Measurements from ENCODE around the gene ZNF575. TPM values are rescaled to one million over a fixed set of nuclear protein-coding genes. Genes with fewer than 3 reads are reported as not detected.

The ZNF575 gene, protein sequence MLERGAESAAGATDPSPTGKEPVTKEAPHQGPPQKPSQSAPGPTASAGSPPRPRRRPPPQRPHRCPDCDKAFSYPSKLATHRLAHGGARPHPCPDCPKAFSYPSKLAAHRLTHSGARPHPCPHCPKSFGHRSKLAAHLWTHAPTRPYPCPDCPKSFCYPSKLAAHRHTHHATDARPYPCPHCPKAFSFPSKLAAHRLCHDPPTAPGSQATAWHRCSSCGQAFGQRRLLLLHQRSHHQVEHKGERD
- total RNA-seq (1 to 10 TPM in 1 of 2 donors, under 1 TPM in 1; 0.65 to 2.3 TPM), polyA plus RNA-seq (under 1 TPM; 0.48 to 0.65 TPM)
- long read RNA-seq, donor 1, partial matches to known transcripts = 0 of 1 reads
- long read RNA-seq, donor 1, other reads (novel, unspliced or antisense) = 0 of 1 reads
- long read RNA-seq, donor 2, partial matches to known transcripts = 47 of 48 reads
- long read RNA-seq, donor 2, other reads (novel, unspliced or antisense) = 0 of 48 reads
- long read RNA-seq, donor 3 = 0 reads
- long read RNA-seq, donor 4, partial matches to known transcripts = 0 of 1 reads
- long read RNA-seq, donor 4, other reads (novel, unspliced or antisense) = 0 of 1 reads
- long read RNA-seq, donor 5, partial matches to known transcripts = 0 of 3 reads
- long read RNA-seq, donor 5, other reads (novel, unspliced or antisense) = 0 of 3 reads

- TF ChIP-seq, protein P1, sequence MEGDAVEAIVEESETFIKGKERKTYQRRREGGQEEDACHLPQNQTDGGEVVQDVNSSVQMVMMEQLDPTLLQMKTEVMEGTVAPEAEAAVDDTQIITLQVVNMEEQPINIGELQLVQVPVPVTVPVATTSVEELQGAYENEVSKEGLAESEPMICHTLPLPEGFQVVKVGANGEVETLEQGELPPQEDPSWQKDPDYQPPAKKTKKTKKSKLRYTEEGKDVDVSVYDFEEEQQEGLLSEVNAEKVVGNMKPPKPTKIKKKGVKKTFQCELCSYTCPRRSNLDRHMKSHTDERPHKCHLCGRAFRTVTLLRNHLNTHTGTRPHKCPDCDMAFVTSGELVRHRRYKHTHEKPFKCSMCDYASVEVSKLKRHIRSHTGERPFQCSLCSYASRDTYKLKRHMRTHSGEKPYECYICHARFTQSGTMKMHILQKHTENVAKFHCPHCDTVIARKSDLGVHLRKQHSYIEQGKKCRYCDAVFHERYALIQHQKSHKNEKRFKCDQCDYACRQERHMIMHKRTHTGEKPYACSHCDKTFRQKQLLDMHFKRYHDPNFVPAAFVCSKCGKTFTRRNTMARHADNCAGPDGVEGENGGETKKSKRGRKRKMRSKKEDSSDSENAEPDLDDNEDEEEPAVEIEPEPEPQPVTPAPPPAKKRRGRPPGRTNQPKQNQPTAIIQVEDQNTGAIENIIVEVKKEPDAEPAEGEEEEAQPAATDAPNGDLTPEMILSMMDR (IDR thresholded peaks at IDR 0.05; ENCODE audit: control extremely low read depth, extremely low read depth) = no peak
- no peaks in the 10 kb centered on the region for H3K27me3 ChIP-seq (ENCODE audit: control insufficient read depth in 3 of 3, insufficient read depth in 3 of 3, low read length in 2 of 3)
- peak; percentile 76 for ATAC-seq (ENCODE audit: insufficient read depth, low FRiP score)
- H3K27ac ChIP-seq (ENCODE audit: low read depth in 1 of 2, low read length in 1 of 2) = peak within 1 kb of the TSS; percentile 79 to 94
- WGBS, 2 donors = 1% methylated on average over 47 of the region's 47 CpGs
- H3K4me3 ChIP-seq = peak within 1 kb of the TSS; percentile 34
- H3K9me3 ChIP-seq (ENCODE audit: control insufficient read depth in 4 of 4, insufficient read depth in 3 of 4, low read length in 3 of 4) = no peaks in the 10 kb centered on the region
- peak; percentile 97 to 99 (median 99) for DNase-seq
- H3K4me1 ChIP-seq (ENCODE audit: control insufficient read depth in 5 of 5, insufficient read depth in 5 of 5, low read length in 5 of 5) = peaks cover 0 to 26% (median 0%) of the 10 kb centered on the region in 5 donors
- peaks cover 0 to 8% (median 2%) of the 10 kb centered on the region in 4 donors for H3K36me3 ChIP-seq (ENCODE audit: control insufficient read depth in 4 of 4, insufficient read depth in 4 of 4, low read length in 4 of 4)
- peak within 1 kb of the TSS in 1 of 2 donors; percentile 64 for H3K9ac ChIP-seq (ENCODE audit: insufficient read depth in 1 of 2, low read length in 2 of 2)
Measured at GRCh38 chr19:43532962-43533545, at the start of gene ZNF575. ZNF575 (plus strand) TSS chr19:43533188; CDS start chr19:43534423, 1,235 bp downstream.

DNA sequence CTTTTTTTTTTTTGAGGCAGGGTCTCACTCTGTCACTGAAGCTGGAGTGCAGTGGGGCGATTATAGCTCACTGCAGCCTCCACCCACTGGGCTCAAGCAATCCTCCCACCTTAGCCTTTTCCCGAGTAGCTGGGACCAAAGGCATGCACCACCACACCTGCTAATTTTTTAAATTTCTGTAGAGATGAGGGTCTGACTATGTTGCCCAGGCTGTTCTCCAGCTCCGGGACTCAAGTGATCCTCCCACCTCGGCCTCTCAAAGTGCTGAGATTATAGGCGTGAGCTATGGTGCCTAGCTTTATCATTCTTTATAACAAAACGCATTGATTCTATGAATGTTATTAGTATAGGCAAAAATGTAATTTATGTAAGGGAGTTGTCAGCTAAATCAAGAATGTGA is 49.7 kb upstream of the ZNF575 start:
- ATAC-seq (ENCODE audit: insufficient read depth, low FRiP score) (no peak), DNase-seq (no peak)
- TF ChIP-seq, protein P1 (IDR thresholded peaks at IDR 0.05; ENCODE audit: control extremely low read depth, extremely low read depth) = no peak
- no peak overlapping the region for H3K9ac ChIP-seq (ENCODE audit: insufficient read depth in 1 of 2, low read length in 2 of 2)
- H3K36me3 ChIP-seq (ENCODE audit: control insufficient read depth in 4 of 4, insufficient read depth in 4 of 4, low read length in 4 of 4) = no peaks in the 10 kb centered on the region
- H3K27ac ChIP-seq (ENCODE audit: low read depth in 1 of 2, low read length in 1 of 2) = no peak overlapping the region
- H3K27me3 ChIP-seq (ENCODE audit: control insufficient read depth in 3 of 3, insufficient read depth in 3 of 3, low read length in 2 of 3) = no peaks in the 10 kb centered on the region
- H3K9me3 ChIP-seq (ENCODE audit: control insufficient read depth in 4 of 4, insufficient read depth in 3 of 4, low read length in 3 of 4) = no peaks in the 10 kb centered on the region
- no peak overlapping the region for H3K4me3 ChIP-seq
- 96 to 97% methylated on average over 6 of the region's 6 CpGs for WGBS, 2 donors
- no peaks in the 10 kb centered on the region for H3K4me1 ChIP-seq (ENCODE audit: control insufficient read depth in 5 of 5, insufficient read depth in 5 of 5, low read length in 5 of 5)

DNA sequence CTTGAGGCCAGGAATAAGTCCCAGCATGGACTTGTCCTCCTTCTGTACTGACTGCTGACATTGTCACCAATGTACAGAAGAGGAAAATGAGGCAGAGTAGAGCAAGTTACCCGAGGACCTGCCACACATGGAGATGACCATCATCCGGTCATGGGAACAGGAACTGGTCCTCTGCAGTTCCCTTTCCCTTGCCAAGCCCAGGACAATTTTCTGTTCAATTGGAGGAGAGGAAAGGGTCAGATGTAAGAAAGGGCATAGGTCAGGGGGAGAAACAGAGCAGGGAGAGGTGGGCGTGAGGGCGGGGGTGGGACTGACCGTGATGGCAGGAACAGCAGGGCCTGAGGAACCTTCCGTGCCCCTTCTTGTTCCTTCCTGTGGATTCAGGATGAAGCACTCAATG is 47.0 kb upstream of the ZNF575 start:
- Histone ChIP-seq H3K36me3 (ENCODE audit: control insufficient read depth in 4 of 4, insufficient read depth in 4 of 4, low read length in 4 of 4) (no peaks in the 10 kb centered on the region), H3K27ac (ENCODE audit: low read depth in 1 of 2, low read length in 1 of 2) (no peak overlapping the region), H3K27me3 (ENCODE audit: control insufficient read depth in 3 of 3, insufficient read depth in 3 of 3, low read length in 2 of 3) (no peaks in the 10 kb centered on the region), H3K4me3 (no peak overlapping the region), H3K4me1 (ENCODE audit: control insufficient read depth in 5 of 5, insufficient read depth in 5 of 5, low read length in 5 of 5) (no peaks in the 10 kb centered on the region), H3K9me3 (ENCODE audit: control insufficient read depth in 4 of 4, insufficient read depth in 3 of 4, low read length in 3 of 4) (no peaks in the 10 kb centered on the region), H3K9ac (ENCODE audit: insufficient read depth in 1 of 2, low read length in 2 of 2) (no peak overlapping the region)
- DNase-seq (no peak), ATAC-seq (ENCODE audit: insufficient read depth, low FRiP score) (no peak)
- WGBS, 2 donors = 76 to 78% methylated on average over 6 of the region's 6 CpGs
- TF ChIP-seq, protein P1 (IDR thresholded peaks at IDR 0.05; ENCODE audit: control extremely low read depth, extremely low read depth) = no peak
